GM21576 (cell line): ENCODE results near the gene IFNL4.
"Not testable (repeated sequence)": the region's sequence is repeated elsewhere in the genome, so short reads cannot be mapped to it uniquely, and the experiment has no call there.

Source experiments
- ATAC-seq: cut with Tn5 transposase; IDR thresholded peaks from one replicate; pipeline ENCODE4 v1.9.1; 2021; ENCODE audit warnings: mild to moderate bottlenecking, moderate library complexity; ENCODE audit not compliant: unreplicated experiment

IFNL4 gene

DNA sequence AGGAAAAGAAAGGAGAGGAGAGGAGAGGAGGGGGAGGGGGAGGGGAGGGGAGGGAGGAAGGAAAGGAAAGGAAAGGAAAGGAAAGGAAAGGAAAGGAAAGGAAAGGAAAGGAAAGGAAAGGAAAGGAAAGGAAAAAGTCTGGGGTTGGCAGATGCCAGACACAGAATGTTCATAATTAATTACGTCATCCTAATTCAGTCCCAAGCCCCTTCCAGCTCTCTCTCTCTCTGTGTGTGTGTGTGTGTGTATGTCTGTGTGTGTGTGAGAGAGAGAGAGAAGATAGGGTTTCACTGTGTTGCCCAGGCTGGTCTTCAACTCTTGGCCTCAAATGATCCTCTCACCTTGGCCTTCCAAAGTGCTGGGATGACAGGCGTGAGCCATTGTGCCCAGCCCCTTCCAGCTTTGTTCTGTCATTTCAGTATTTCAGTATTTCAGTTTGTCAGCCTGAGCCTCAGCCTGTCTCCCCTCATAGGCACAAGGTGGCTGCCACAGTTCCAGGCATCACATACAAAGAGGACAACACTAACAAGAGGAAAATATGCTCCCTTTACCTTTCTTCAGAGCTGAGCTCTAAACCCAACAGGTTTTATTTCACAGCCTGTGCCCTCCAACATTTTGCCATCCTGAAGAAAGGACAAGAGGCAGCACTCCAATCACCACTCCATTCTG lies 18.4 kb downstream of the IFNL4 start:
- ATAC-seq, result no peak

DNA sequence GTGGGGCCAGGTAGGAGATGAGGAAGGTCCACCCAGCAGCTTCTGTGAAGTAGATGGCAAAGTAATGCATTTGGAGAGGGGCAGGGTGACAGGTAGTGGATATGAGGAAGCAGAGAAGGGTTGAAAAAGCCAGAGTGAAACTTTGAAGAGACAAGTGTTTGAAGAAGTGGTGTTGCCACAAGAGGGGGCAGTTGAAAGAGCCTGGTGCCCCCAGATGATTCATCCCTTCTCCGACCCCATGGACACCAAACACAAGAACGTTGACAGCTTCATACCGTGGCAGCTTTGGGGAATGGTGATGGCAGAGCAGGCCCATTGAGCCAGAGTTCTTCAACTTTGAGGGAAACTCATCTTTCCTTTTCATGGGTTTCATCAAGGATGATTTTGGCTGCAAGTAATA lies 23.7 kb downstream of the IFNL4 start:
- ATAC-seq, result no peak

DNA sequence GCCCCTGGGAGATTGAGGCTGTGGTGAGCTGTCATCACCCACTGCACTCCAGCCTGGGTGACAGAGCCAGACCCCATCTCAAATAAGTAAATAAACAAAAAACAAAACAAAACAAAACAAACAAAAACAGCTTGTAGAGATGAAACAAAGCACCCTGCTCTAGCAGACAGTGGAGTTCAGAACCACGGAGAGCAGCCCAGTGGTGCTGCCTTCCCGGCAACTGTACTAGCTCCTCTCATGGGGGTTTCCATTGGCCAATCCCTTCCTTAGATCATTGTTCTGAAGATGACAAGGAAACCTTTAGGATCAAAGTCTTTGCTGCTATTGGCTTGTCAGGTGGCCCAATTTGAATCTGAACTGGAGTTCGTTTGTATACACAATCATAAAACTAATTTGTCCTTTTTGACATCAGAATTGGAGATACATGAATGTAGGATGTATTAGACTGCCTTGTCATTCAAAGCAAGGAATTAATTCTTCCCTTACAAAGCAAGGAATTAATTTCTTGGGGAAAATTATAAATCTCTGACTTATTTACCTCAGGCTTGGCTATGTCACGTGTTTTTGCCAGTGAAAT lies 24.9 kb downstream of the IFNL4 start:
- ATAC-seq, result no peak

DNA sequence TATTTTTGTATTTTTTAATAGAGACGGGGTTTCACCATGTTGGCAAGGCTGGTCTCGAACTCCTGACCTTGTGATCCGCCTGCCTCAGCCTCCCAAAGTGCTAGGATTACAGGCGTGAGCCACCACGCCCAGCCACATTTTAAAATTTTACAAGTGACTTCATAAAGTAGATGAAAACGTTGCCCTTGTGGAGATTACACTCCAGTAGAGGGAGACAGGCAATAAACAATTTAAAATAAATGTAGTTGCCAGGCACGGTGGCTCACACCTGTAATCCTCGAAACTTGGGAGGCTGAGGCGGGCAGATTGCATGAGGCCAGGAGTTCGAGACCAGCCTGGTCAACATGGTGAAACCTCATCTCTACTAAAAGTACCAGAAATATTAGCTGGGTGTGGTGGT lies 29.5 kb downstream of the IFNL4 start:
- not testable (repeated sequence) for ATAC-seq

DNA sequence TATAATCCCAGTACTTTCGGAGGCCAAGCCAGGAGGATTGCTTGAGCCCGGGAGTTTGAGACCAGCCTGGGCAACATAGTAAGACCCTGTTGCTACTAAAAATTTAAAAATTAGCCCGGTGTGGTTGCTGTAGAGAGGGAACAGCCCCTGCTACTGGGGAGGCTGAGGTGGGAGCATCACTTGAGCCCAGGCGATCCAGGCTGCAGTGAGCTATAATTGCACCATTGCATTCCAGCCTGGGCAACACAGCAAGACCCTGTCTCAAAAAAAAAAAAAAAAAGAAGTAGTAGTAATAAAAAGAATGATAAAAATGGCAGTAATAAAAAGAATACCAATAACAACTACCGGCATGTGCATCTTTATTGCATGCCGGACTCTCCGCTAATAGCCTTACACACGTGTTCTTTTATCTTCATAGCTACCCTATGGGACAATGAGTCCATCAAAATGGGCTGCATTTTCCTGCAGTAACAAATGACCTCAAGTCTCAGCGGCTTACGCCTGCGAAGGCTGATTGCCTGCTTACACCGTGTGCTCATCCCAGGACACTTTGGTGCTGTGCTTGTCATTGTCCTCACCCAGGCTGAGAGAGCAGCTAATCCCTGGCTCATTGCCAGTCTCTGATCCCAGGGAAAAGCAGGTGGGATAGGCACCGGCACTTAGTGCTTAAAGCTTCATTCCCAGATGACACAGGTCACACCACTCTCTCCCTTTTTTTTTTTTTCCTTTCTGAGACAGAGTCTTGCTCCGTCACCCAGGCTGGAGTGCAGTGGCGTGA lies 30.2 kb downstream of the IFNL4 start:
- ATAC-seq, result no peak

DNA sequence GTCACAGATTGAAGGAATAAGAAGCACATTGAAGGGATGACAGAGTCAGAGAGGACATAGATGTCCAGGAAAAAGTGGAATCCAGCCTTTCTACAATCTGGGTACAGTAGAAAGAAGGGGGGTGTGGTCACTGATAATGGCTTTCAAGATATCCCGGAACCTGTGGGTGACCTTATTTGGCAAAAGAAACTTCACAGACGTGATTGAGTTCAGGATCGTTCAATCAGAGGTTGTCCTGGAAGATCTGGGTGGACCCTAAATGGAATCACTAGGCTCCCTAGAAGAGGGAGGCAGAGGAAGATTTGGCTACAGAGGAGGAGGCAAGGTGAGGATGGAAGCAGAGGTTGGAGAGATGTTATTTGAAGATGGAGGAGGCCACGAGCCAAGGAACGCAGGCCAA lies 31.6 kb downstream of the IFNL4 start:
- ATAC-seq, result no peak

DNA sequence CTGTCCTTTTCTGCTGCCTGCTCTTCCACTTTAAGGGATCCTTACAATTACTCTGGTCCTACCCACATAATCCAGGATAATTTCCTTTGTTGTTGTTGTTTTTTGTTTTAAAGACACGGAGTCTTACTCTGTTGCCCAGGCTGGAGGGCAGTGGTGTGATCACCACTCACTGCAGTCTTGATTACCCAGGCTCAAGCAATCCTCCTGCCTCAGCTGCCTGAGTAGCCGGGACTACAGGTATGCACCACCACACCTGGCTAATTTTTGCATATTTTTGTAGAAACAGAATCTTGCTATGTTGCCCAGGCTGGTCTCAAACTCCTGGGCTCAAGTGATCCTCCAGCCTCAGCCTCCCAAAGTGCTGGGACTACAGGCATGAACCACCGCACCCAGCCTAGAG lies 33.3 kb downstream of the IFNL4 start:
- ATAC-seq, result not testable (repeated sequence)

DNA sequence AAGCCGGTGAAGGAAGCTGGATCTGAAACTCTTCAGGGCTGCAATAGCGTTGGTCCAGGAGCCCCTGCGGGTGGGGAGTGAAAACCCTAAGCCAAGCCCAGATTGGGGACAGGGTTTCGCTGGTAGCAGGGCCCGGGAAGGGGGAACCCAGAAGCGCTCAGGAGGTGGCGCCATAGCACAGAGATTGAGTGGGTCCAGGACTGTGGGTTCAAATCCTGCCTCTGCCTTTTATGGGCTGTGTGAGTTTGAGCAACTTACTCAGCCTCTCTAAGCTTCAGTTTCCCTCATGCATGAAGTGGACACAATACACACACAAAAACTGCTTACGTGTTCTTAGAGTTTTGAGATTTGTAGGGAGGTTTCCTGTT lies 36.3 kb downstream of the IFNL4 start:
- no peak for ATAC-seq

DNA sequence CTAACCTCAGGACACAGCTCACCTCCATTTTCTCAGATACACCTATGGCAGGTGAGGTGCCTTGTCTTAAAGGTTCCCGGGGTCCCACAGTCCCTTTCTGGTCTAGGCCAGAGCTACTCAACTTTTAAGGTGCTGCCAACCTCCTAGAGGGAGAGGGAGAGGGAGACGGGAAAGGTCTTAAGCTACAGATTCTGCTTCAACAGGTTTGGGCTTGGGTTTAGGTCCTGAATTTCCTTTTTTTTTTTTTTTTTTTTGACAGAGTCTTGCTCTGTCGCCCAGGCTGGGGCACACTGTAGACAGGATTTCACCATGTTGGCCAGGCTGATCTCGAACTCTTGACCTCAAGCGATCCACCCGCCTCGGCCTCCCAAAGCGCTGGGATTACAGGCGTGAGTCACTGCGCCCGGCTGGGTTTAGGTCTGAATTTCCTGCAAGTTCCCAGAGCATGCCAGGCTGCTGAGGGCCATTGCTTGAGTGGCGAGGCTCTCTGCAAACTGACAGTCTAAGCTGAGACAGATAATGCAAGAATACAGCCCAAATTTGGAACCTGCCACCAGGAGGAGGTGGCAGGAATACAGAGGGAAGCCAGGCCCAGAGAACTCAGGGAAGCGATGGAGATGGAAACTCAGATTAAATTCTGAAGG lies 36.8 kb downstream of the IFNL4 start:
- no peak for ATAC-seq

DNA sequence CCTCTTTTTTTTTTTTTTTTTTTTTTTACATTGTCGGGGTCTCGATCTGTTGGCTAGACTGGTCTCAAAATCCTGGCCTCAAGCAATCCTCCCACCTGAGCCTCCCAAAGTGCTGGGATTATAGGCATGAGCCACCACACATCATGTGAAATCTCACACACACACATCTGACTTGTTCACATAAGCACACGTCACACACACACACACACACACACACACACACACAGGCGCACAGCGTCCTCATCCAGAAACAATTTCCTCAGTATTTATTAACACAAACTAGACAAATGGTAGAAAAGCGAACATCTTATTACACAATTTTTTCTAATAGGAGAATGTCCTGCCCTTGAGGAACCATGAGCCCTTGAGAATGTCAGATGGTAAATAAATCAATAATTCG lies 39.5 kb downstream of the IFNL4 start:
- ATAC-seq, result no peak

DNA sequence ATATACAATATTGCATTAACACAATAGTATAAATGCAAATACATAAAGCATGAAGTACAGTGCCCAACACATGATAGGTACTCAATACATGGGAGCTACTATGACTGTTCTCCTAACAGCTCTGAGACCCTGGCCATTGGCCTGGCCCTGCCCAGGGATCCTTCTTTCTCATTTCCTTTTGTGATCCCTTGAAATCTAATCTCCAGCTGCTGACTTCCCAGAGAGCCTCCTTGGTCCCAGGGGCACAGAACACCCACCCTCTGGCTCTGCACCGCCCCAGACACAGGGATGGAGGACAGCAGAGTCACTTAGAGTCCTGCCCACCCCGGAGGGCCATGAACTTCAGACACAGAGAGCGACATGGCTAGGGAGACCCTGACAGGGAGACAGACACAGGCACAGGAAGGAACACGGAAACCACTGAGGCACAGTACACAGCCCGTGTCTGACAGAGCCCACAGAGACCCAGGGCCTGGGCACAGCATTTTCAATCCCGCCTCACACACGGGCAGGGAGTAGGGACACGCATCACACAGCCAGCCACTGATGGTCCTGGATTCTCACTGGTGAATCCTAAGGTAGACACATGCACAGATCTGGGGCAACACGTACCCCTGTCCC lies 40.4 kb downstream of the IFNL4 start:
- no peak for ATAC-seq

DNA sequence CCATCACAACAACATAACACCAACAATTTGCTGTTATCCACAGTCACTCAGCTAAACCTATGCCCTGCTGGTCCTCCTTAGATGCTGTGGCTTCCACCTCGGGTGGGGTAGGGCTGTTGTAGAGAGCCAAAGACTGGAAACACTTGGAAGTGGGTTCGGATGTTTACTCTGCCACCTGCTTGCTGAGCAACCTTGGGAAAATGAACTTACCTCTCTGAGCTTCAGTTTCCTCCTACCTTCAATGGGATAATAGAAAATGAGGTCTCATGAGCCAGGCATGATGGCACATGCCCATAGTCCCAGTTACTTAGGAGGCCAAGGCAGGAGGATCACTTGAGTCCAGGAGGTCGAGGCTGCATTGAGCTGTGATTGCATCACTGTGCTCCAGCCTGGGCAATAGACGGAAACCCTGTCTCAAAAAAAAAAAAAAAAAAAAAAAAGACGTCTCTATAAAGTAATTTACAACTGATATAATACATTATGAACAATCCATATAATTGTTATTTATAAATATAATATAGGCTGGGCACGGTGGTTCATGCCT lies 41.3 kb downstream of the IFNL4 start:
- ATAC-seq, result no peak

DNA sequence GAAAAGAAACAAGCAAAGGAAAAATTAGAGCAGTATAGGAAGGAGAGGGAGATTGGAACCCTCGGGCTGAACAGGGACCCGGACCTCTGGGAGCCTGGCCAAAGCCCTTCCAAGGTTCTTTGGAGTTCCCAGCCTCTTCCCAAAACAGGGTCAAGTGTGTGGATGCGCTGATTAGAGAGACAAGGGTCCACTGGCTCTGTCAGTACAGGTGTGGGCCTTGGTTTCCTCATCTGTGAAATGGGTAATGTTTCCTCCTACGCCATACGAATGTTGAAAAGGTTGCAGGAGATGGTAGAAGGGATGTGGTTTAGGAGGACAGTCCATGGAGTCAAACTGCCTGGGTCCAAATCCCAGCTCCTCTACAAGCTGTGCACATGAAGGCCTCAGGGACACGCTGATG lies 42.5 kb downstream of the IFNL4 start:
- ATAC-seq, result no peak

DNA sequence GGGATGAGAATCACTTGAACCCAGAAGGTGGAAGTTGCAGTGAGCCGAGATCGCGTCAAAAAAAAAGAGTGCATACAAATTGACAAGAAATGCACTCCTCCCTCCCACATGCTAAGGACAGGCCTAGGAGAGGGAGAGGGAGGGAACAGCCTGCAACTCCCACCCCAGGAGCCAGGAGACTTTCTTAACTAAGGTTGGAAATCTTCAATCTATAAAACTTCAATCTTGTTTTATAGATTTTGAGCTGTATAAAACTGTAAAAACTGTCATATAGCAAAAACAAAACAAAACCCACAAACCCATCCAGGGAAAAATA lies 43.2 kb downstream of the IFNL4 start:
- no peak for ATAC-seq

DNA sequence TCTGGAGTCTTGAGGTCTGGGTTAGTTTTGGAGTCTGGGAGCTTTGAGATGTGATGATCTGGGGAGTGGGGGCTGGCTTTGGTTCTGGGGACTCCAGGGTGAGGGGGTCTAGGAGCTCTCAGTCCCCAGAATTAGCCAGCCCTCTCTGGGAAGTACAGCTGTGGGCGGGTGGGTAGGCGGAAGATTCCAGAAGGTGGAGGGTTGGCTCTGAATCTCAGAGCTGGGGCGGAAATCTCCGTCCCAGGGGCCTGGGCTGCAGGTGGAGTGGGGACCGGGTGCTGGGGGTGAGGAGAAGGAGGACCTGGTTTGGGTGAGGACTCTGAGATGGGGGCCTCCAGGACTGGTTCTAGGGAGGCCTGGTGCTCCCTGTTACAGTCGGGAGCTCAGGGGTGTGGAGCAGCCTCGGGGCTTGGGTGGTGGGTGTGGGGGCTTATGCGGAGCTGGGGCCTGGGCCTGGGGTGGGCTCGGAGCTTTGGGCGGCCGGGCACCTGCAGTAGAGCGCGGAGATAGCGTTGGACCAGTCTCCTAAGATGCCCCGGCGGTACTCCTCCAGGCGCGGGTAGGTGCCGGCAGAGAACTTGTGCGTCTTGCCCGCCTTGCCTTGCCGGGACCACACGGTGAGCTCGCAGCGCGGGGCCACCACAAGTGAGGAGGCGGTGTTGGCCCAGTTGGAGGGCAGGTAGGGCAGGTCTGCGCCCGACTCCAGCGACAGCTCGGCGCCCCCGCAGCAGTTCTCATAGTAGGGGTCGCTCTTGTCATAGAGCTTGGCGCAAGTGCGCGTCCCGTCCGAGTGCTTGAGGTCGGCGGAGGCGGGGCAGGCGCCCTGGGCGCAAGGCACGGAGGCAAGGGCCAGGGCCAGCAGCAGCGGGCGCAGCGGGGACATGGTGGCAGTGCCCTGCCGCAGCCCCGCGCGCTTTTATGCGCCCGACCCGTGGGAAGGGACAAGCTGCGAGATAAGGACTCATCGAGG lies 45.0 kb downstream of the IFNL4 start, which contains the start of gene SYCN:
SYCN (minus strand) TSS at position 892 of the 970 bp plus-strand sequence; CDS start at position 883, 9 bp downstream.
- ATAC-seq, result no peak

DNA sequence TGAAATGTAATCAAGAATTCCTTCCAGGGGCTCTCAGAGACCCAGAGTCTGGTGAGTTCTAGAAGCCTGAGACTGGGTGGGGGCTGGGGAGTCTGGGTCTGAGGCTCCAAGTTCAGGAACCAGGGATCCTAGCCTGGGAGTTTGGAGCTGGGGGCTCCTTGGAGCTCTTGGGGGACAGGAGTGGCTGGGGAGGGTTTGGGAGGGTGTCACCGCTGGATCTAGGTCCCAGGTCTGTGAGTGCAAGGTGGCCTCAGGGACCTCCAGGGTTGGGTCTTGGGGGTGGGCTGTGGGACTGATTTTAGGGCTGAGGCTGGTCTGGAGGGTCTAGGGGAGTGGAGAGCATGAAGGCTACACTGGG lies 45.7 kb downstream of the IFNL4 start:
- ATAC-seq, result no peak

DNA sequence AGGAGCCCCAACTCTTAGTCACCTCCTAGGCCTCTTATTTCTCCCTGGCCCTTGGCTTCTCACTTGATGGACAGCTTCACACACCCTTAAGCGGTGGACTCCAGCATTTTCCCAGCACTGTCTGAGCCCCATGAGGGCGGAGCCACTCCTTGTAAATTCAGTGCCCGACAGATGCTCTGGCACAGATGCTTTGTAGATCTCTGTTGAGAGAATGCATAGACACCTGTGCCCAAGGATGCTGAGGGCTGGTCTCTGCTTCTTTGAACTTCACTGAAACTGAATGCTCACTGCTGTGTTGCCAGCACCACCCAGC lies 47.9 kb downstream of the IFNL4 start:
- no peak for ATAC-seq

DNA sequence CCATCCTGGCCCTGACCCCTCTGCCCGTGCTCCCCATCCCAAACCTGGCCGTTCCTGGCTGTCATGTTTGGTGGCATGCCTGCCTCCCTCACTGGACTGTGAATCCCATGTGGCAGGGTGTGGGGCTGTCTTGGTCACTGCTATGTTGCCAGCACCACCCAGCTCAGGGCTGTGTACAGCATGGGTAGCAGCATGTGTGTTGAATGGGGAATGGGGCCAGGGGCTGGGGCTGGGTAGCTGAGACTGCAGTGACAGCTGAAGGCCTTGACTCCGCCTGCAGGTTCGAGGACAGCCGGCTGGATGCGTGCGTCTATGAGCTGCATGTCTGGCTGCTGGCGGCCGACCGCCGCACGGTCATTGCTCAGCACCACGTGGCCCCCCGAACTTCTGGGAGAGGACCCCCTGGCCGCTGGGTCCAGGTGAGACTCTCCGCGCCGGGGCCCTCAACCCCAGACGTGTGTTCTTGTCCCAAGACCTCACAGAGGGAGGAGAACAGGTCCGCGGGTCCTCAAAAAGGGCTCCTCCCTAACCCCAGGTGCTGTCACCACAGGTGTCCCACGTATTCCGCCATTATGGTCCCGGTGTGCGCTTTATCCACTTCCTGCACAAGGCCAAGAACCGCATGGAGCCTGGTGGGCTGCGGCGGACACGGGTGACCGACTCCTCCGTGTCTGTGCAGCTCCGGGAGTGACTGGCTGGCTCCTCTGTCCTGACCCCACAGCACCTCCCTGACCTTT lies 48.4 kb downstream of the IFNL4 start:
- ATAC-seq, result no peak

DNA sequence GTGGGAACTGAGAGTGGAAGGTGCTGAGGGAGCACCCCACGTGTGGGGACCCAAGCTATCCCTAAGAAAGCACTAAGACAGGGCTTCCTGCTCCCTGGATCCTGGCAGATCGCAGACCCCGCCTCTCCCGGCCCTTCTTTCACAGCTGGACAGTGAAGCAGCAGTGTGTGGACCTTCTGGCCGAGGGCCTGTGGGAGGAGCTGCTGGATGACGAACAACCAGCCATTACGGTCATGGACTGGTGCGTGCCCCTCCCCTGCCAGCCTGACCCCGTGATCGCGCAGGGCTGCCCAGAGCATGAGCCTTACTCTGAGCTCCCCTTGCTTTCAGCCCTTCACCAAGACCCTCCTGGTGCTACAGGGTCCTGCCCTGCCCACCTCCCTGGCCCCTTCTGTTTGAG lies 49.6 kb downstream of the IFNL4 start:
- ATAC-seq, result no peak

DNA sequence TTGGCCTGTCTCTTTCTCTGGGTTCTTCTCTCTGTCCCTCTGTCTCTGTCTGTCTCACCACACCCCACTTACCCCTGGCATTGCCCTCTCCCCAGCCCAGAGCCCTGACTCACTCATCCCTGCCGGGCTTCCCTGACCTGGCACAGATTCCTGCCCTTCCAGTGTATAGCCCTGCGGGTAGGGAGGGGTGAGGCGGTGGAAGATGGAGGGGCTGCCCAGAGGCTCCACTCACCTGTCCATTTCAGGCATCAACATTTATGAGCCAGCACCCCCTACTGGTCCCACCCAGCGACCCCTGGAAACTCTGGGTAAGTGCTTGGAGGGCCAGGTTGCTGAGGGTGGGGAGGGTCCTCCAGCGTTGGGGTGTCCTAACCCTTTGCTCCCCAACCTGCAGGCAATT lies 50.8 kb downstream of the IFNL4 start:
- no peak for ATAC-seq
